ENCODE results near the gene CBR4.
A peak's percentile ranks its signal among the peaks of the same experiment; 100 is the strongest.

Gene CBR4

GRCh38 chr4:169032883-169033645 is 23.0 kb upstream of the CBR4 start:
- no peak for DNase-seq

- DNase-seq: no peak
Observed at GRCh38 chr4:169032194-169032593, 22.1 kb upstream of the CBR4 start.

GRCh38 chr4:169031392-169031791 is 21.3 kb upstream of the CBR4 start:
- DNase-seq: no peak

GRCh38 chr4:169030562-169030982 is 20.5 kb upstream of the CBR4 start:
- DNase-seq: peak; percentile 46

GRCh38 chr4:169029947-169030346 is 19.9 kb upstream of the CBR4 start:
- no peak for DNase-seq

- DNase-seq: no peak
Observed at GRCh38 chr4:169027663-169028062, 17.6 kb upstream of the CBR4 start.

GRCh38 chr4:169025184-169025583 is 15.1 kb upstream of the CBR4 start:
- no peak for DNase-seq

GRCh38 chr4:169024762-169025161 is 14.7 kb upstream of the CBR4 start:
- peak; percentile 58 for DNase-seq

GRCh38 chr4:169018406-169018805 is 8.4 kb upstream of the CBR4 start:
- DNase-seq: no peak

GRCh38 chr4:169017971-169018370 is 7.9 kb upstream of the CBR4 start:
- peak; percentile 61 for DNase-seq

- DNase-seq: no peak
Observed at GRCh38 chr4:169015186-169015623, 5.2 kb upstream of the CBR4 start.

- no peak for DNase-seq
Observed at GRCh38 chr4:169014586-169014985, 4.5 kb upstream of the CBR4 start.

GRCh38 chr4:169013396-169013795 is 3.3 kb upstream of the CBR4 start:
- no peak for DNase-seq

GRCh38 chr4:169012049-169012448 is 2.0 kb upstream of the CBR4 start:
- no peak for DNase-seq

- peak; percentile 77 for DNase-seq
Observed at GRCh38 chr4:169009286-169010124, 550 bp downstream of the CBR4 start.

GRCh38 chr4:169005453-169006099 is 4.5 kb downstream of the CBR4 start:
- peak; percentile 8 for DNase-seq

- no peak for DNase-seq
Observed at GRCh38 chr4:169000315-169000714, 9.7 kb downstream of the CBR4 start.

- no peak for DNase-seq
Observed at GRCh38 chr4:168999809-169000208, 10.2 kb downstream of the CBR4 start.

- DNase-seq: no peak
Observed at GRCh38 chr4:168998596-168998995, 11.5 kb downstream of the CBR4 start.

GRCh38 chr4:168995537-168996295 is 14.3 kb downstream of the CBR4 start:
- DNase-seq: no peak

GRCh38 chr4:168994958-168995357 is 15.1 kb downstream of the CBR4 start:
- DNase-seq: no peak

GRCh38 chr4:168993714-168994510 is 16.1 kb downstream of the CBR4 start:
- no peak for DNase-seq

Measured in NCI-H69 (cell line).